NCI-H1048 (cell line): ENCODE measurements around the gene AZGP1.
"Not testable (repeated sequence)": the region's sequence is repeated elsewhere in the genome, so short reads cannot be mapped to it uniquely, and the experiment has no call there.

Experiments used
- DNase-seq: peaks from one replicate; lab custom pipeline; 2025; lab: John Stamatoyannopoulos, UW

The AZGP1 gene

DNA sequence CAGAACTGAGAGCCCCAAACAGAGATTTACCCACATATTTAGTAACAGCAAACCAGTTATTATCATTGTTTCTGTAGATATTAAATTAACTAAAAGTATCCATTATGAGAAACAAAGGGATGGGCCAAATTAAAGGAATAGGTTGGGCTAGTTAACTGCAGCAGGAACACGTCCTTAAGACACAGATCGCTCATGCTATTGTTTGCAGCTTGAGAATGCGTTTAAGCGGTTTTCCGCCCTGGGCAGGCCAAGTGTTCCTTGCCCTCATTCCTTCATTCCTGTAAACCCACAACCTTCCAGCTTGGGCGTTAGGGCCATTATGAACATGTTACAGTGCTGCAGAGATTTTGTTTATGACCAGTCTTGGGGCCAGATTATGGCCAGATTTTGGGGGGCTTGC is 25.0 kb downstream of the AZGP1 start:
- not testable (repeated sequence) for DNase-seq

GRCh38 chr7:99949645-99950228 is 26.1 kb downstream of the AZGP1 start:
- no peak for DNase-seq

- DNase-seq, result no peak
Observed at GRCh38 chr7:99947608-99948007, 28.2 kb downstream of the AZGP1 start.

DNA sequence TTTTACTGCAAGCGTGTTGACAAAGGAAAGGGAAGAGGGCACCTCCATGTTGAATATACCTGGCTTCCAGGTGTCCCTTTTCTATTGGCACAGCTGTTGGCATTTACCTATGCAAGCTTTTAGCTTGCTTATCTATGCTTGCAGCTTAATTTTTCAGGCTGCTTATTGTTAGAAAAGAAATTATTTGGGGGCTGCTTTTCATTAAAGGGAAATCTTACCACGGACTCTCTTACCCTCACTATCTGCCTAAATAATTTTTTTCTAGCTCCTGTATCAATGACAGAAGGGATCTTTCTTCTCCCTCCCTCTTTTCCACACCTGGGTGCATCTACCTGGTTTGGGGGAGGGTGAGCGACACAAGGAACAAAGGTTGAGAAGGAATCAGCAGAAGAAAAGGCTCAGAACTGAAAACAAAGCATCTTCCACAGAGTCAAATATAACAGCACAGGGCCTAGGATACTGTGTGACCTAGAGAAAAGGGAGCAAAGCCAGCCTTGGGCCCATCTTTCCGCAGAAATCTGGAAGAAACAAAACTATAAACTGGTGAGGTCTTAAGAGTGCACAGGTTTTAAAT is 31.2 kb downstream of the AZGP1 start:
- no peak for DNase-seq

- DNase-seq, result peak; percentile 94
Observed at GRCh38 chr7:99943641-99944496, 32.0 kb downstream of the AZGP1 start.

GRCh38 chr7:99938296-99938695 is 37.5 kb downstream of the AZGP1 start:
- DNase-seq, result no peak

GRCh38 chr7:99935009-99935408 is 40.8 kb downstream of the AZGP1 start:
- DNase-seq, result not testable (repeated sequence)

DNA sequence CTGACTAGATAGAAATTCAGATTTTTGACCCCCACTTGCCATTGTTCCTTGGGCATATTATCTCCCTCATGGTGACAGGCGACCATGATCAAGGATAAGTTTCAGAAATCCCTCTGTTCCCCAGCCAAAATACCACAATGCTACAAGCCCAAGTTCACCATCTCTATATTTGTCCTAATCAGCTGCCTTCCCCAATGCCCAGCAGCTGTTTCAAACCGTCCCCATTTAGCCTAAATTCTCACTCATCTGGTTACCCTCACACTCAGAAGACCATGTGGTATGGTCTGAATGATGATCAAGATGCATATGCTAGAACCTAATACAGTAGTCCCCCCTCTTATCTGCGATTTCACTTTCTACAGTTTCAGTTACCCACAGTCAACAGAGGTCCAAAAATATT is 45.5 kb downstream of the AZGP1 start:
- no peak for DNase-seq

DNA sequence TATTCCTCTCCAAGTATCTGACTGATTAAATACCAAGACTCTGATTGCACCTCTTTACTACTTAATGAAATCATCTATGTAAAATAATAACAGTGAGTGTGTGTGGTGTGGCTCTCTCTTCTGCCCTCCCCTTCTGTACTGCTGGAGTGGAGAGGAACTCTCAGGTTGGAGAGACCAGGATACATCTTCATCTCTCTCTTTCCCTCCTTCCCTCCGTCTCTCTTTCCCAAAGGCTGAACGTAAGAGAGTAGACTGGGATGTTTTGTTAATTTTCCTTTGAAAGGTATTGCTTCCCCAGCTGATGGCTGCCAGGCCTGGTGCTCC is 46.1 kb downstream of the AZGP1 start:
- no peak for DNase-seq

- no peak for DNase-seq
Observed at GRCh38 chr7:99928994-99929729, 46.7 kb downstream of the AZGP1 start, which contains the start of gene GJC3. Gene GJC3 (minus strand): TSS chr7:99929620. CDS start chr7:99929620, 0 bp downstream.

DNA sequence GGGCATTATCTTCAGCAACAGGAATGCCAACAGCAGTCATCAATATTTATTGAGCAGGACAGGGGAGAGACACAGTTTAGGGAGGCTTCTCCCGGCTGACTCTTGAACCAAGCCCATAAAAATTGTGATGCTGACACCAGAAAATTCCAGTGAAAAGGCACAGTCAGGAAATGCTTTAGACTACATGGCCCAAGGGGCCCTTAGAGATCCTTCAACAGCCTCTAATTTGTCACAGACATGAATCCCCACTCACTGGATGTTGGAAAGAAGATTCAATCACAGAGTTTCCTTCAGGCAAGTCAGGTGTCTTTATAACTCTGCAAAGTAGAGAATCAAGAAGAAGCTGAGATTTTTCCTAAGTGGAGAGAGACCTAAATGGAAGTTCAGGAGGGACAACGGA is 47.6 kb downstream of the AZGP1 start:
- DNase-seq, result no peak

- no peak for DNase-seq
Observed at GRCh38 chr7:99927536-99927935, 48.3 kb downstream of the AZGP1 start.

- no peak for DNase-seq
Observed at GRCh38 chr7:99926321-99926720, 49.5 kb downstream of the AZGP1 start.

GRCh38 chr7:99923200-99923599 is 52.6 kb downstream of the AZGP1 start:
- DNase-seq, result no peak

DNA sequence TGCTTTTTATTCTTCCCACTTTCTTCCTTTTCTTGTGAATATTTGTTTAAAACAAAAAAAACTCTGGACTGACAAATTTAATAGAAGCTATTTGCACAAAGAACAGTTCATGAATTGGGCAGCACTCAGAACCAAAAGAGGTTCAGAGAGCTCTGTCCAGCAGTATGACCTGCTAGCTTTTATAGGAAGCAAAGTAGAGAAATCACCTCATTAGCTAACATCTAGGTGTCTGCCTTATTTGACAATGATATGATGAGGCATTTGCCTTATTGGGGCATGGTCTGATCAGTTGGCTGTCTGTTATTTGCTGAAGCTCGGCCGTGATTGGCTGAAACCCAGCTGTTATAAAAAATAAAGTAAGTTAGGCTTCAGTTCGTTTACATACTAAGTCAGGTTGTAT is 55.7 kb downstream of the AZGP1 start:
- DNase-seq, result no peak

DNA sequence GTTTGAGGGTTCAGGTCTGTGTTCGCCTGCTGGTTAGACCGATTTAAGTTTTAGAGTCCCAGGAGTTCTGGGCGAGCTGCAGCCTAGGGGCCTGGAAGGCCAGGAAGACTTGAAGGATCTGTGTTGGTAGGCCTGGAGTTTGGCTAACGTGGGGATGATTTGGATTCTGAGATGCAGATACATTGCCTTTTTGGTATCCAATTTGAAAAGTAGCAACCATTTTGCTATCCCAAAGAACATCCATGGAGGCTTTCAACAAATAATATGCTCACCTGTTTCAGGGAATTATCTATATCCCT is 56.1 kb downstream of the AZGP1 start:
- no peak for DNase-seq

- DNase-seq, result no peak
Observed at GRCh38 chr7:99918959-99919813, 56.6 kb downstream of the AZGP1 start, which contains the start of gene TRIM4. Gene TRIM4 (minus strand): TSS chr7:99919530. CDS start chr7:99919401, 129 bp downstream.
